VCaP (cell line): Measurements from ENCODE around the gene ZNF239.
A peak's percentile ranks its signal among the peaks of the same experiment; 100 is the strongest.
"Not testable (repeated sequence)": the region's sequence is repeated elsewhere in the genome, so short reads cannot be mapped to it uniquely, and the experiment has no call there.

Experiments
- H3K27ac ChIP-seq: fragments of 450-650 bp; 2 replicates; pipeline ENCODE4 v1.5.1; 2017
- TF ChIP-seq, protein P1 (sequence below): fragments of 450-650 bp; conservative IDR thresholded peaks from 2 replicates; pipeline ENCODE4 v1.5.1; 2017; ENCODE audit warnings: mild to moderate bottlenecking, moderate library complexity

Gene ZNF239

DNA sequence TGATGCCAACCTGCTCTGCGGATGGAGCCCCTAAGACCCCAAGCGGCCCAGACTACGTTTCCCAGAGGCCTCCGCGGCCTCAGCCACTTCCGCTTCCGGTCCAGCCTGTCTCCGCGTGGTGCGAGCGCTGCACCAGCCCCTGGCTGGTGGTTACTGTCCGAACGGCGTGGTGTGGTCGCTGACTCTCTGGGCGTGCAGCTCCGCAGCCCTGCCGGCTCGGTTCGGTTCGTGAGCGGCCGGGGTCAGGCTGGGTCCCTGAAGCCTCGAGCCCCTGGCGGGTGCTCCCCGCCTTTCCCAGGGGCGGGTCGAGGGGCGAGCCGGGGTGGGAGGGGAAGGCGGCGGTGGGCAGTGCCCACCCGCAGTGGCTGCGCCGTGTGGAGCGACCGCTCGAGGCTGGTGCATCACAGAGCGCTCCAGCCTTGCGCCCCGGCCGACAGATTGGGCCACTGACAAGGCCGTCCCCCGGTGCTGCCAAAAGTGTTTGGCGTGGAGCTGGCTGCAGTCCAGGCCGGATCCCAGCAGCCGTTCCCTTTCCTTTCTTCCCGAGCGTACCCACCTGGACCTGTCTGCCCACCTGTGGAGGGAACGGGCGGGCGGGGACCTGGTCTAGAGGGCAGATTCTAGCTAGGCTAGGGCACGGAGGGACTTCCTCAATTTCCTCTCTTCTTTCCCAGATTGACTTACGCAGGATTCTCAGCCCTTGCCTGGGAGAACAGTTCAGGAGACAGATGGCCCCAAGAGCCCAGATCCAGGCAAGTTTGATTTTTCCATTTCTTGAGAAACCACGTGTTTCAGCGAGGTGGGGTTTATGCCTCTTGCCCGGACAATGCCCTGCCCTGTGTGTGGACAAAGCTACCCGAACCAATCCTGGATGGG lies 32.1 kb upstream of the ZNF239 start, which contains the start of gene ZNF485:
Gene ZNF485, plus strand, starts transcription at position 116 of the 876 bp plus-strand sequence. Its CDS starts 613 bp downstream, at position 729.
- TF ChIP-seq, protein P1, sequence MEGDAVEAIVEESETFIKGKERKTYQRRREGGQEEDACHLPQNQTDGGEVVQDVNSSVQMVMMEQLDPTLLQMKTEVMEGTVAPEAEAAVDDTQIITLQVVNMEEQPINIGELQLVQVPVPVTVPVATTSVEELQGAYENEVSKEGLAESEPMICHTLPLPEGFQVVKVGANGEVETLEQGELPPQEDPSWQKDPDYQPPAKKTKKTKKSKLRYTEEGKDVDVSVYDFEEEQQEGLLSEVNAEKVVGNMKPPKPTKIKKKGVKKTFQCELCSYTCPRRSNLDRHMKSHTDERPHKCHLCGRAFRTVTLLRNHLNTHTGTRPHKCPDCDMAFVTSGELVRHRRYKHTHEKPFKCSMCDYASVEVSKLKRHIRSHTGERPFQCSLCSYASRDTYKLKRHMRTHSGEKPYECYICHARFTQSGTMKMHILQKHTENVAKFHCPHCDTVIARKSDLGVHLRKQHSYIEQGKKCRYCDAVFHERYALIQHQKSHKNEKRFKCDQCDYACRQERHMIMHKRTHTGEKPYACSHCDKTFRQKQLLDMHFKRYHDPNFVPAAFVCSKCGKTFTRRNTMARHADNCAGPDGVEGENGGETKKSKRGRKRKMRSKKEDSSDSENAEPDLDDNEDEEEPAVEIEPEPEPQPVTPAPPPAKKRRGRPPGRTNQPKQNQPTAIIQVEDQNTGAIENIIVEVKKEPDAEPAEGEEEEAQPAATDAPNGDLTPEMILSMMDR: no peak
- peak within 1 kb of the TSS; percentile 92 for H3K27ac ChIP-seq

DNA sequence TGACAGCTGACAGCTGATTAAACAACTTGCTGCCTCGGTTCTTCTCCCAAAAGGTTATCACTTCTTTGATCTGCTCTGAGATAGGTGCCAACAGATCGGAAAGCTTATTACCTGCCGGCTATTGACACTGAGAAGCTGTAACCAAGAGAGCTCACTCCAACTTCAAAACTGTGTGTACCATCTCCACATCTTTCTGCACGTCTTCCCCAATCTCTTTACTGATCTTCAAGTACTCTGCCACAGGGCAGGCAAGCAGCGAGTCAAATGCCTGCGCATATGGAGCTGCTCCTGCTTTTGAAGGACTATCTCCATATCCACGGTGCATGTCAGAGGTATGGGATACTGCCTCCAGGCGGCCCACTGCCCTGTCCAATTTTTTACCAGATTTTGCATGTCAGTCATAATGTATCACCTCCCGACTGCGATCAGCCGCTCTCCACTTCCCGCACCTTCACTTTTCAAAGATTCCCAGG lies 31.5 kb upstream of the ZNF239 start:
- peak overlapping the region; percentile 92 for H3K27ac ChIP-seq
- TF ChIP-seq, protein P1: no peak

DNA sequence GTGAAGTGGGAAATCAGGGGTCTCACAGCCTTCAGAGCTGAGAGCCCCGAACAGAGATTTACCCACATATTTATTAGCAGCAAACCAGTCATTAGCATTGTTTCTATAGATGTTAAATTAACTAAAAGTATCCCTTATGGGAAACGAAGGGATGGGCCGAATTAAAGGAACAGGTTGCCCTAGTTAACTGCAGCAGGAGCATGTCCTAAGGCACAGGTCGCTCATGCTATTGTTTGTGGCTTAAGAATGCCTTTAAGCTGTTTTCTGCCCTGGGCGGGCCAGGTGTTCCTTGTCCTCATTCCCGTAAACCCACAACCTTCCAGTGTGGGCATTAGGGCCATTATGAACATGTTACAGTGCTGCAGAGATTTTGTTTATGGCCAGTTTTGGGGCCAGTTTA lies 27.2 kb upstream of the ZNF239 start:
- H3K27ac ChIP-seq: not testable (repeated sequence)

DNA sequence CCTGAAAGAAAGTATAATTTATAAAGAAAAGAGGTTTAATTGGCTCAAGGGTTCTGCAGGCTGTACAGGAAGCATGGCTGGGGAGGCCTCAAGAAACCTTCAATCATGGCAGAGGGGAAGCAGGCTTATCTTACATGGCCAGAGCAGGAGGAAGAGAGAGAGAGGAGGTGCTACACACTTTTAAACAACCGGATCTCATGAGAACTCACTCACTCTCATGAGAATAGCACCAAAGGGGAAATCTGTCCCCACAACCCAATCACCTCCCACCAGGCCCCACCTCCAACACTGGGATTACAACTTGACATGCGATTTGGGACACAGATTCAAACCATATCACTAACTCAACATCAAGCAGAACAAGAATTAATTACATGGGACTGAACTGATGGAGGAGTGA lies 24.9 kb upstream of the ZNF239 start:
- TF ChIP-seq, protein P1: no peak
- no peak overlapping the region for H3K27ac ChIP-seq

DNA sequence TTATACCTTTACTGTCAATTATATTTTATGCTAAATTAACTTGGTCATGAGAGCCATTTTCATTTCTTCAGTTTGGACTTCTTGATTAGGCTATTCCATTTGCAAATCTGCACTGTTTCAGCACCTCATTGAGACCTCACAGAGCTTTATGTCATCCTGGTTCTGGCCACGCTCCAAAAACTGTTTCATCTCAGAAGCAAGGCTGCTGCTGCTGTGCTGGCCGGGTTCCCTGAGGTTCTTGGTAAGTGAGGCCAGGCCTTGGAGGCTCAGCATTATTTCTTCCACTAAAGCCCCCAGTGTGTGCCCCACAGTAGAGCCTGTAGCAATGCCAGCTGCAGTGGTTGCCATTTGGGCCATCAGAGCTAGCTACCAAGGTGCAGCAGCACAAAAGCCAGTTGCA lies 24.0 kb upstream of the ZNF239 start:
- H3K27ac ChIP-seq: no peak overlapping the region

DNA sequence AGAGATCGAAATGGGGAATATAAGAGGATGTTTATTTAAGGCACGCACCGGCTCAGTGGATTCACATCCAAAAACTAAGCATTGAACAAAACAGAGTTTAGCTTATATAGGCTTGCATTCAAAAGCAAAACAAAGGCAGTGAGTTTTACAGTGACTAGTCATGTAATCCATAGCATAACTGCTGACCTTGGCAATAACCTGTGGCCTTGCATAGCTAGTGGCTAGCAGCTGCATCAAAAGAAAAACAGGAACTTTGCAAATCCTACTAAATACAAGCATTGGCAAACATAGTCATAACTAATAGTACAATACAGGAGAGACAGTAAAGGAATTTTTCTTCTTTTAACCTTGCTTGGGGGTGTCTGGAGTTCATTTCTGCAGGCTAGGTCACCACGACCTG lies 22.1 kb upstream of the ZNF239 start:
- TF ChIP-seq, protein P1: no peak
- no peak overlapping the region for H3K27ac ChIP-seq

More for the DNA sequence above, 24.0 kb upstream of the ZNF239 start:
- TF ChIP-seq, protein P1: no peak

DNA sequence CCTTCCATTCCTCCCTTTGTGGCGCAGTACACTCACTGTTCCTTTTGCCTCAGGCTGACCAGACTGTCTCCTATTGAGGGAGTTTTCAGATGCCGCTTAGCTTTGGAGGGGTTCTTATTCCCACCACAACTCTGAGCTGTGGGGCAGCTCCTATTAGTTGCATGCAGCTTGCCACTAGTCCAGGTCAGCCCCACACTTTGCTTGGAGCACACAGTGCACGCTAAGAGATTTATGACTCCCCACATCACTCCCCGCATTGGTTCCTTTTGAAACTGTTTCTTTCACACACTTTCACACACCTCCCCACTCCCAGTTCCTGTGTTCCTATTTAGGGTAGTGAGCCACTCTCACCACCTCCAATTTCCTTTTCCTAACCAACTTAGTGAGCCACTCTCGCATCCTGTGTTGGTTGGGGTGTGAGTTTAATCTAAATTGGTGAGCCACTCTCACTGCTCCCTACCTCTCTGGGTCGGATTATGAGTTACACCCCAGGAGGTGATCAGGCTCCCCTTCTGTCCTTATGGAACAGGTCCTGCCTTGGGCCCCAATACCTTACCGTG lies 21.4 kb upstream of the ZNF239 start:
- H3K27ac ChIP-seq: no peak overlapping the region
- TF ChIP-seq, protein P1: no peak
